Measurements from ENCODE around the gene PRAC1.

PRAC1 gene

DNA sequence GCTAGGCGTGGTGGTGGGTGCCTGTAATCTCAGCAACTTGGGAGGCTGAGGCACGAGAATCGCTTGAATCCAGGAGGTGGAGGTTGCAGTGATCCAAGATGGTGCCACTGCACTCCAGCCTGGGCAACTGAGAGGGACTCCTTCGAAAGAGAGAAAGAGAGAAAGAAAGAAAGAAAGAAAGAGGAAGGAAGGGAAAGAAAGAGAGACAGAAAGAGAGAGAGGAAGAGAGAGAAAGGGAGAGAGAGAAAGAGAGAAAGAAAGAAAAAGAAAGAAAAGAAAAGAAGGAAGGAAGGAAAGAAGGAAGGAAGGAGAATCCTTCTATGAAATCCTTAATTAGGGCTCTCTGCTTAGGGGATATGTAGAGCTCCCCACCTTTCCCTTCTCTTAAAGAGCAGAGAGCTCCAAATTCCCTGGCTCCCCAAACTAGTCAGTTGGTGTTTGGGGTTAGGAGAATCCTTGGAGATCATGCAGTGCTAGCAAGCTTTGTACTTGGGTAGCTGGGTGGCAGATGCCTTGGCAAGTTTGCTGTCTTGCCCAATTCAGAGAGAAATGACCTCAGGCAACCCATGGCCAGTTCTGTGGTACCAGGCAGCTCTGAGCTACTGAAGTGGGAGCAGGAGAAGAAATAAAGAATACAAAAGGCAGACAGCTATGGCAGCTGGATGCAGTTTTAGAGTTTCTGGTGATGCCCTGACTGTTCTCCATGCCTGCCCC, 15.2 kb upstream of the PRAC1 start:
- H3K4me3 ChIP-seq (ENCODE audit: low read depth, low read length), result no peak overlapping the region
- DNase-seq (ENCODE audit: low read depth, low spot score), result no peak
- TF ChIP-seq, protein P1, sequence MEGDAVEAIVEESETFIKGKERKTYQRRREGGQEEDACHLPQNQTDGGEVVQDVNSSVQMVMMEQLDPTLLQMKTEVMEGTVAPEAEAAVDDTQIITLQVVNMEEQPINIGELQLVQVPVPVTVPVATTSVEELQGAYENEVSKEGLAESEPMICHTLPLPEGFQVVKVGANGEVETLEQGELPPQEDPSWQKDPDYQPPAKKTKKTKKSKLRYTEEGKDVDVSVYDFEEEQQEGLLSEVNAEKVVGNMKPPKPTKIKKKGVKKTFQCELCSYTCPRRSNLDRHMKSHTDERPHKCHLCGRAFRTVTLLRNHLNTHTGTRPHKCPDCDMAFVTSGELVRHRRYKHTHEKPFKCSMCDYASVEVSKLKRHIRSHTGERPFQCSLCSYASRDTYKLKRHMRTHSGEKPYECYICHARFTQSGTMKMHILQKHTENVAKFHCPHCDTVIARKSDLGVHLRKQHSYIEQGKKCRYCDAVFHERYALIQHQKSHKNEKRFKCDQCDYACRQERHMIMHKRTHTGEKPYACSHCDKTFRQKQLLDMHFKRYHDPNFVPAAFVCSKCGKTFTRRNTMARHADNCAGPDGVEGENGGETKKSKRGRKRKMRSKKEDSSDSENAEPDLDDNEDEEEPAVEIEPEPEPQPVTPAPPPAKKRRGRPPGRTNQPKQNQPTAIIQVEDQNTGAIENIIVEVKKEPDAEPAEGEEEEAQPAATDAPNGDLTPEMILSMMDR (IDR thresholded peaks at IDR 0.05; ENCODE audit: low read depth, low read length), result no peak
- in situ Hi-C loops (cut with HindIII; ENCODE audit: low sequenced_read_pairs), result no loop called here

DNA sequence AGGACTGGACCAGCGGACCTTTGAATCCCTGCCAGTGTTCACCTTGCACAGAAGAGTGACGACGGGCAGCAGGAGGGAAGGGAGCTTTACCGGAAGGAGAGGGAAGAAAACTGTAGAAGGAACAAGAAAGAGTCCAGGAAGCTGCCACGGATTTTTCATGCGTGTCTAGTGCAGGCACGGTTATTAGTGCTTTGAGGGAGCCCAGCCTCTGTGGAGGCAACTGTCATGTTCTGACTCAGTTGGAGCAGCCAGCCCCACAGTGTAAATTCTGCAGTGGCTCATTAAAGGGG, 12.7 kb upstream of the PRAC1 start:
- TF ChIP-seq, protein P1 (IDR thresholded peaks at IDR 0.05; ENCODE audit: low read depth, low read length), result no peak
- DNase-seq (ENCODE audit: low read depth, low spot score), result no peak
- in situ Hi-C loops (cut with HindIII; ENCODE audit: low sequenced_read_pairs), result no loop called here
- no peak overlapping the region for H3K4me3 ChIP-seq (ENCODE audit: low read depth, low read length)

DNA sequence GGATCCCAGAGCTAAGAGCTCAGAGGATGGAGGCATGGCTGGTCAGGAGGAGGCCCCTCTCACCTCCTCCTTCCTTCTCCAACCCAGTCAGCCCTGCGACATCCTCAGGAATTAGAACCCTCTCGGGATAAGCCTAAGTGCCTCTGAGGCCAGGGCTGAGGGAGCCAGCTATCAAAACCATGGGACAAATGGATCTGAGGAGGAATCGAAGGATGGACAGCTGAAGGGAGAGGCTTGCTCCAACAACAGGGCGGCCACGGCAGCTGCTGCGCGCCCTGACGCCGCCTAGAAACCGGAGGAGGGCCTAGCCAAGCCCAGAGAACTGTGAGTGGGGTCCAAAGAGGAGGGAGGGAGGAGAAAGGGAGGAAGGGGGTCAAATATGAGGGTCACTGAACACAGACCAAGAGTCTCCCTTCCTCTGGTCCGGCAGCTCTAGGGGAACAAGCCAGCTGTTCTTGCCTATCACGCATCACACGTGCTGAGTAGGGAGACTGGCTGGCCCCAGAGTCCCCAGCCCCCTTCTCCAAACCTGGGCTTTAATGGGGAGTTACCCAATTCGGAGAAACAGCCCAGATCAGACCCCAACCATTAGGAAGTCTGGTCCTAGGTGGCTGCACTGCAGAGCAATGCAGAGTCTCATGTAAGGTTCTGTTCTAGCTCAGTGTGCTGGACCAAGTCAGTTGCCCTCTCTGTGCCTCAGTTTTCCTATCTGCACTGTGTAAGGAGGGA, 12.2 kb upstream of the PRAC1 start:
- no peak for DNase-seq (ENCODE audit: low read depth, low spot score)
- in situ Hi-C loops (cut with HindIII; ENCODE audit: low sequenced_read_pairs), result no loop called here
- H3K4me3 ChIP-seq (ENCODE audit: low read depth, low read length), result no peak overlapping the region
- TF ChIP-seq, protein P1 (IDR thresholded peaks at IDR 0.05; ENCODE audit: low read depth, low read length), result no peak

DNA sequence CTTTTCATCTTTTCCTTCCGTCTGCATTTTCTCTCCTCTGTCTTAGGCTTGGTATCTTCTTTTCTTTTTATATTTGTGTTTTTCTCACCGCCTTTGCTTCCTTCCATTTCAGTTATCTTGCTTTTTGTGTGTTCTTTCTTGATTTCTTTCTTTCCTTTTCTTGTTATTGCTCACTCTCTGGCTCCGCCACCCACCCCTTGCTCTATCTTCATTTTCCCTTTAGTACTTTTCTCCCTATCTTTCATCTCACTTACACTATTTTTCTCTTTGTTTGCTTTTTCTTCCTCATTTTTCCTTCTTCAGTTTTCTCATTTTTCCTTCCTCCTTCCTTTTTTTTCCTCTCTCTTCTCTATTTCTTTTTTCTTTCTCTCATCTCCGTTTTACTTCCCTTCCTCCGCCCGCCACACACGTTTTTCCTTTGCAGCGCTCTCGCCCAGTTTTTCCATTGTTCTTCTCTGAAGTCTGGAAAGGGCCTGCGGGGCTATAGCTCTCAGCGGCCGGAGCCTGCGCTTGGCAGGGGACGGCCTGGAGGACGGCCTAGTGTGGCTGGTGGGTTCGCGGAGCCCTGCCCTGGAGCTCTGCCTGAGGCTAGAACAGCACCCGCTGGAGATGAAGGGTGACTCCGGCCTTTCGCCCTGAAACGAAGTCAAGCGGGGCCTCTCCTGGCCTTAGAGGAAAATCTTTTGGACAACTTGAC, 11.5 kb upstream of the PRAC1 start:
- no peak overlapping the region for H3K4me3 ChIP-seq (ENCODE audit: low read depth, low read length)
- TF ChIP-seq, protein P1 (IDR thresholded peaks at IDR 0.05; ENCODE audit: low read depth, low read length), result no peak
- DNase-seq (ENCODE audit: low read depth, low spot score), result no peak
- in situ Hi-C loops (cut with HindIII; ENCODE audit: low sequenced_read_pairs), result no loop called here

DNA sequence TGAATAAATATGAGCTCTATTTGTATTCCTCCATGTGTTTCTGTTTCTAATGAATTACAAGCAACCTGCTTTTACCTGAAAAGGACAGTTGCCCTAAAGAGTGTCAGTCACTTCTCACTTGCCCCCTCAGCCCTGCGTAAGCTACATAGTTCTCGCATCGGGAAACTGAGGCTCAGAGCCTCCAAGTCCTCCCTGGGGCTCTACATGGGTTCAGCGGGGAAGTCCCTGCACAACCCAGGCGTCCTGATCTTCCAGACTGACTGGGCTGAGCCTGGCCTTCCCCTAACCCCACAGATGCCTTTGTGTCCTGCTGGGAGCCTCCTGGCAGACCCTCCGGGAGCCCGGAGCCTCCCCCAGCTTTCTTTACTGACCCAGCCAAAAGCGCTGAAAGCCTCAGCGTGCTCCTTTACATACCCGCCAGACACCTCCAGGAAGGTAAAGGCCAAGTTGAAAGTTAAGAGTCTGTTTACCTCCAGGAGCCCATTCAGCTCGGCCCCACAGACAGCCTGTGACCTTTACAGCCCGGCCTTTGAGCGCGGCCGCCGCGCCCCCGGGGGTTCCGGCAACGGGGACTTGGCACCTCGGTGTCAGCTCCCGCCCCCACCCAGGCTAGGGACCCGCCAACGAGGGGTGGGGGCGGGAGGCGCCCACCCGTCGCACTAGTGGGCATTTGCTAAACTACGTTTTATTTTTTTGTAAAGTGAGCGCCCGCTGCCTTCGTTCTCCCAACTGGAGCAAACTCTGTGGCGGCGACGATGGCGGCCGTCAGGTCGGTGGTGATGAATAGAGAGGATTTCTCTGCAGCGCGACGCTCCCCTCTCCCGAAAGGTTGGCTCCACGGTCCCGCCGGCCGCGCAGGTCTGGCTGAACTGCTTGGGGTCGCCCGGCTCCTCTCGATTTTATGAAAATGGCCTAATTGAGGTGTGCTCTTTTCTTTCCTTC, 10.6 kb upstream of the PRAC1 start:
- H3K4me3 ChIP-seq (ENCODE audit: low read depth, low read length), result no peak overlapping the region
- TF ChIP-seq, protein P1 (IDR thresholded peaks at IDR 0.05; ENCODE audit: low read depth, low read length), result no peak
- no peak for DNase-seq (ENCODE audit: low read depth, low spot score)
- in situ Hi-C loops (cut with HindIII; ENCODE audit: low sequenced_read_pairs), result no loop called here

DNA sequence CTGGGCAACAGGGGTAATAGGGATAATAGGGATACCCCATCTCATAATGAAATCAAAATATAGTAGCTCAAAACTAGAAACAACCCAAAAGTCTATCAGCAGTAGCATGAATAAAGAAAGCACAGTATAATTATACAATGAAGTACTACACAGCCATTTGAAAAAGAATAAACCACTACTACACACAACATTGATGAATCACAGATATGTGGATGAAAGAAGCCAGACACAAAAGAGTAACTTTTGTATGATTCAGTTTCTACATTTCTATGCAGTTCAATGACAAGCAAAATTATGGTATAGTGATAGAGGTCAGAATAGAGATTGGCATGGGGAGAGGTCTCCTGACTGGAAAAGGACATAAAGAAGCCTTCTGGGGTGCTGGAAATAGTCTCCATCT, 9.0 kb upstream of the PRAC1 start:
- TF ChIP-seq, protein P1 (IDR thresholded peaks at IDR 0.05; ENCODE audit: low read depth, low read length), result no peak
- H3K4me3 ChIP-seq (ENCODE audit: low read depth, low read length), result no peak overlapping the region
- in situ Hi-C loops (cut with HindIII; ENCODE audit: low sequenced_read_pairs), result no loop called here

More for the DNA sequence above, 9.0 kb upstream of the PRAC1 start:
- DNase-seq (ENCODE audit: low read depth, low spot score), result no peak

Data from astrocyte of the spinal cord (primary cell).